Measurements from ENCODE around the gene GPR21.

DNA sequence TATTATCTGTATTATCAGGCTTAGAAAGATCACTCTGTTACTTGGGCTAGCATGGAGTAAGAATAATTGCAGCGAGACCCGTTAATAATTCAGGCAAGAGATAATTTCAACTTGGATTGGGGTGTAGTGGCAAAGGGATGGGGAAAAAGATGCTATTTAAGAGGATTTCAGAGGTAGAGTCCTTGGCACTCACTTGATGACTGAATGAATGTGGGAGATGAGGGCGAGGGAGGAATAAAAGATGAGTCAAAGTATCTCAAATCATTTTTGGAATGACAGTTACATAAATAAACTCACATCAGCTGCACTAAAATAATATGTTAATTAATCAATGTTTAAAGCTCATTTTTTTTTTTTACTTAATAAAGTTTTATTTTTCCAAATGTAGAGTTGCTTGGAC, 4.5 kb upstream of the GPR21 start:
- no peak for TF ChIP-seq MXI1 (IDR thresholded peaks at IDR 0.05; ENCODE audit: low read depth, low read length)
- TF ChIP-seq POLR2AphosphoS5 (IDR thresholded peaks at IDR 0.05; ENCODE audit: low read depth, low read length) = no peak
- TF ChIP-seq EP300 (IDR thresholded peaks at IDR 0.05; ENCODE audit: borderline replicate concordance in 1 of 2, low read depth in 1 of 2, low read length in 1 of 2) = no peak
- TF ChIP-seq FOSL2 (IDR thresholded peaks at IDR 0.05; ENCODE audit: borderline replicate concordance, low read depth) = no peak
- TF ChIP-seq, protein P1, sequence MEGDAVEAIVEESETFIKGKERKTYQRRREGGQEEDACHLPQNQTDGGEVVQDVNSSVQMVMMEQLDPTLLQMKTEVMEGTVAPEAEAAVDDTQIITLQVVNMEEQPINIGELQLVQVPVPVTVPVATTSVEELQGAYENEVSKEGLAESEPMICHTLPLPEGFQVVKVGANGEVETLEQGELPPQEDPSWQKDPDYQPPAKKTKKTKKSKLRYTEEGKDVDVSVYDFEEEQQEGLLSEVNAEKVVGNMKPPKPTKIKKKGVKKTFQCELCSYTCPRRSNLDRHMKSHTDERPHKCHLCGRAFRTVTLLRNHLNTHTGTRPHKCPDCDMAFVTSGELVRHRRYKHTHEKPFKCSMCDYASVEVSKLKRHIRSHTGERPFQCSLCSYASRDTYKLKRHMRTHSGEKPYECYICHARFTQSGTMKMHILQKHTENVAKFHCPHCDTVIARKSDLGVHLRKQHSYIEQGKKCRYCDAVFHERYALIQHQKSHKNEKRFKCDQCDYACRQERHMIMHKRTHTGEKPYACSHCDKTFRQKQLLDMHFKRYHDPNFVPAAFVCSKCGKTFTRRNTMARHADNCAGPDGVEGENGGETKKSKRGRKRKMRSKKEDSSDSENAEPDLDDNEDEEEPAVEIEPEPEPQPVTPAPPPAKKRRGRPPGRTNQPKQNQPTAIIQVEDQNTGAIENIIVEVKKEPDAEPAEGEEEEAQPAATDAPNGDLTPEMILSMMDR (IDR thresholded peaks at IDR 0.05) = no peak
- TF ChIP-seq, protein P2, sequence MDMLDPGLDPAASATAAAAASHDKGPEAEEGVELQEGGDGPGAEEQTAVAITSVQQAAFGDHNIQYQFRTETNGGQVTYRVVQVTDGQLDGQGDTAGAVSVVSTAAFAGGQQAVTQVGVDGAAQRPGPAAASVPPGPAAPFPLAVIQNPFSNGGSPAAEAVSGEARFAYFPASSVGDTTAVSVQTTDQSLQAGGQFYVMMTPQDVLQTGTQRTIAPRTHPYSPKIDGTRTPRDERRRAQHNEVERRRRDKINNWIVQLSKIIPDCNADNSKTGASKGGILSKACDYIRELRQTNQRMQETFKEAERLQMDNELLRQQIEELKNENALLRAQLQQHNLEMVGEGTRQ (IDR thresholded peaks at IDR 0.05; ENCODE audit: borderline replicate concordance, low read depth, low read length) = no peak
- no peak for TF ChIP-seq RAD21 (IDR thresholded peaks at IDR 0.05; ENCODE audit: low read length)
- no peak for TF ChIP-seq JUND (IDR thresholded peaks at IDR 0.05)
